ENCODE results near the gene AARS1.
"Not testable (repeated sequence)": the region's sequence is repeated elsewhere in the genome, so short reads cannot be mapped to it uniquely, and the experiment has no call there.

AARS1 gene

GRCh38 chr16:70289229-70290094, at the start of gene AARS1:
Gene AARS1 (minus strand): TSS chr16:70289506. CDS start chr16:70282763, 6,743 bp downstream.
- DNase-seq, result peak; percentile 100

- DNase-seq, result no peak
Observed at GRCh38 chr16:70337814-70338213, 48.5 kb upstream of the AARS1 start.

- peak; percentile 38 for DNase-seq
Observed at GRCh38 chr16:70332728-70333127, 43.4 kb upstream of the AARS1 start.

- DNase-seq, result peak; percentile 15
Observed at GRCh38 chr16:70331588-70332358, 42.5 kb upstream of the AARS1 start.

GRCh38 chr16:70331091-70331490, 41.8 kb upstream of the AARS1 start:
- DNase-seq, result no peak

- no peak for DNase-seq
Observed at GRCh38 chr16:70324998-70325747, 35.9 kb upstream of the AARS1 start.

- no peak for DNase-seq
Observed at GRCh38 chr16:70320121-70320520, 30.8 kb upstream of the AARS1 start.

- DNase-seq, result not testable (repeated sequence)
Observed at GRCh38 chr16:70307726-70308125, 18.4 kb upstream of the AARS1 start.

- no peak for DNase-seq
Observed at GRCh38 chr16:70306880-70307279, 17.6 kb upstream of the AARS1 start.

- DNase-seq, result no peak
Observed at GRCh38 chr16:70304892-70305448, 15.7 kb upstream of the AARS1 start.

- no peak for DNase-seq
Observed at GRCh38 chr16:70302745-70303144, 13.4 kb upstream of the AARS1 start.

GRCh38 chr16:70301121-70301520, 11.8 kb upstream of the AARS1 start:
- DNase-seq, result no peak

GRCh38 chr16:70298988-70299938, 10.0 kb upstream of the AARS1 start, which contains the start of gene DDX19B:
Gene DDX19B (plus strand): TSS chr16:70299186. CDS start chr16:70299298, 112 bp downstream.
- DNase-seq, result peak; percentile 85

- no peak for DNase-seq
Observed at GRCh38 chr16:70295634-70296033, 6.3 kb upstream of the AARS1 start.

GRCh38 chr16:70294385-70295025, 5.2 kb upstream of the AARS1 start:
- no peak for DNase-seq

- not testable (repeated sequence) for DNase-seq
Observed at GRCh38 chr16:70292148-70292547, 2.8 kb upstream of the AARS1 start.

GRCh38 chr16:70290949-70291519, 1.7 kb upstream of the AARS1 start:
- DNase-seq, result no peak

GRCh38 chr16:70287304-70287971, 1.9 kb downstream of the AARS1 start:
- not testable (repeated sequence) for DNase-seq

- no peak for DNase-seq
Observed at GRCh38 chr16:70276392-70276791, 12.9 kb downstream of the AARS1 start.

GRCh38 chr16:70271696-70272095, 17.6 kb downstream of the AARS1 start:
- DNase-seq, result no peak

All from hematopoietic multipotent progenitor cell treated with erythropoietin and hydrocortisone succinate and interleukin-3 and kit ligand, for 6 days (in vitro differentiated cells).